Motor neuron (in vitro differentiated cells): ENCODE measurements around the gene PTGDR. TPM values are rescaled to one million over a fixed set of nuclear protein-coding genes. Genes with fewer than 3 reads are reported as not detected.

Experiments
- ATAC-seq, 8 experiments: fragments of 200-7000 bp; cut with Tn5 transposase; replicated peaks in 6 of 8; 2 replicates each; pipeline ENCODE4 v1.8.0; 2021; ENCODE audit warnings: mild to moderate bottlenecking in 8 of 8, moderate library complexity in 8 of 8
- H3K27ac ChIP-seq, 2 donors: fragments of 250-450 bp; sonication (Bioruptor Pico); 2 replicates each; pipeline ENCODE4 v1.9.0; 2021; ENCODE audit warnings: antibody characterized with exemption in 2 of 2, mild to moderate bottlenecking in 2 of 2, moderate library complexity in 1 of 2
- H3K4me1 ChIP-seq, 2 donors: fragments of 250-450 bp; sonication (Bioruptor Pico); replicated peaks in 1 of 2; 2 replicates each; pipeline ENCODE4 v1.6.1; 2021; ENCODE audit warnings: antibody characterized with exemption in 2 of 2, mild to moderate bottlenecking in 2 of 2, moderate library complexity in 1 of 2
- H3K4me3 ChIP-seq, 5 donors: fragments of 250-450 bp; sonication (Bioruptor Pico); 2 replicates each; pipeline ENCODE4 v1.9.0; 2021; ENCODE audit warnings: antibody characterized with exemption in 5 of 5, mild to moderate bottlenecking in 5 of 5, moderate library complexity in 4 of 5
- WGBS, 10 experiments: fragments of 450-650 bp; shearing (Covaris generic); methylation state at CpG; one replicate each; pipeline ENCODE4 v1.0.0; 2022; 5-methylcytosine and 5-hydroxymethylcytosine counted together
- in situ Hi-C, 9 experiments: fragments of 400-800 bp; cut with MboI; loops; one replicate each; pipeline ENCODE4 v1.15.0; 2021; ENCODE audit warnings: low sequenced_read_pairs in 9 of 9, low pct_unique_long_range_greater_than_20kb in 2 of 9; ENCODE audit not compliant: unreplicated experiment in 9 of 9
- total RNA-seq, 8 experiments: library from RNA; unstranded; fragments of 300-600 nt; gene quantifications; 2 replicates each; pipeline versions ENCODE4 v1.2.3 to v1.2.4, GENCODE V29; 2022

PTGDR gene
- total RNA-seq, 8 experiments from 2014 or later, result 0.04 to 0.21 TPM; not detected in 6

GRCh38 chr14:52303236-52303635 lies 35.7 kb downstream of the PTGDR start:
- Histone ChIP-seq H3K27ac (no peak overlapping the region), H3K4me3 (no peak overlapping the region), H3K4me1 (no peaks in the 10 kb centered on the region)
- in situ Hi-C loops, result loop anchor here in 1 of 9 experiments (25.0 kb wide), 1 partner anchor 384 kb away; the partner anchor contains the start of gene ERO1A
- ATAC-seq, result no peak
- WGBS, 10 experiments, result 50 to 100% (median 79%) methylated on average over 1 to 4 of the region's 4 CpGs

- Histone ChIP-seq H3K4me3 (no peak overlapping the region), H3K27ac (no peak overlapping the region), H3K4me1 (no peaks in the 10 kb centered on the region)
- no peak for ATAC-seq
- in situ Hi-C loops, result loop anchor here in 1 of 9 experiments (25.0 kb wide), 1 partner anchor 383 kb away; the partner anchor contains the start of gene ERO1A
- 0 to 100% (median 73%) methylated on average over 1 to 3 of the region's 4 CpGs; no CpG with 5 or more reads in 1 of the 10 experiments for WGBS, 10 experiments
Observed at GRCh38 chr14:52304248-52304904, 36.9 kb downstream of the PTGDR start.

GRCh38 chr14:52305014-52305413 lies 37.5 kb downstream of the PTGDR start:
- no peaks in the 10 kb centered on the region for H3K4me1 ChIP-seq
- no peak overlapping the region for H3K4me3 ChIP-seq
- in situ Hi-C loops, result loop anchor here in 1 of 9 experiments (25.0 kb wide), 1 partner anchor 382 kb away; the partner anchor contains the start of gene ERO1A
- no peak for ATAC-seq
- WGBS, 10 experiments, result 81 to 100% (median 96%) methylated on average over 1 to 5 of the region's 6 CpGs; no CpG with 5 or more reads in 2 of the 10 experiments
- no peak overlapping the region for H3K27ac ChIP-seq

- no peak for ATAC-seq
- H3K27ac ChIP-seq, result no peak overlapping the region
- no peaks in the 10 kb centered on the region for H3K4me1 ChIP-seq
- WGBS, 10 experiments, result 67 to 95% (median 92%) methylated on average over 3 to 4 of the region's 4 CpGs; no CpG with 5 or more reads in 1 of the 10 experiments
- H3K4me3 ChIP-seq, result no peak overlapping the region
- in situ Hi-C loops, result loop anchor here in 1 of 9 experiments (25.0 kb wide), 1 partner anchor 380 kb away; the partner anchor contains the start of gene ERO1A
Observed at GRCh38 chr14:52307376-52307775, 39.9 kb downstream of the PTGDR start.

- H3K4me1 ChIP-seq, result no peaks in the 10 kb centered on the region
- in situ Hi-C loops, result loop anchor here in 1 of 9 experiments (25.0 kb wide), 1 partner anchor 379 kb away; the partner anchor contains the start of gene ERO1A
- H3K27ac ChIP-seq, result no peak overlapping the region
- no peak for ATAC-seq
- WGBS, 10 experiments, result 0 to 93% (median 71%) methylated on average over 1 to 2 of the region's 2 CpGs; no CpG with 5 or more reads in 1 of the 10 experiments
- H3K4me3 ChIP-seq, result no peak overlapping the region
Observed at GRCh38 chr14:52307905-52308304, 40.4 kb downstream of the PTGDR start.

GRCh38 chr14:52310541-52310940 lies 43.0 kb downstream of the PTGDR start:
- WGBS, 10 experiments, result 0 to 100% (median 47%) methylated on average over 1 to 3 of the region's 3 CpGs; no CpG with 5 or more reads in 1 of the 10 experiments
- Histone ChIP-seq H3K4me3 (no peak overlapping the region), H3K27ac (no peak overlapping the region), H3K4me1 (no peaks in the 10 kb centered on the region)
- no peak for ATAC-seq
- in situ Hi-C loops, result loop anchor here in 1 of 9 experiments (25.0 kb wide), 1 partner anchor 377 kb away; the partner anchor contains the start of gene ERO1A

GRCh38 chr14:52312931-52313355 lies 45.4 kb downstream of the PTGDR start:
- WGBS, 10 experiments, result 50 to 94% (median 69%) methylated on average over 2 to 4 of the region's 5 CpGs; no CpG with 5 or more reads in 3 of the 10 experiments

GRCh38 chr14:52313462-52313861 lies 46.0 kb downstream of the PTGDR start:
- Histone ChIP-seq H3K27ac (no peak overlapping the region), H3K4me1 (no peaks in the 10 kb centered on the region), H3K4me3 (peak overlapping the region; percentile 31 to 37 (median 34))
- ATAC-seq, result no peak
- 0 to 70% (median 35%) methylated on average over 4 to 10 of the region's 10 CpGs; no CpG with 5 or more reads in 2 of the 10 experiments for WGBS, 10 experiments
- in situ Hi-C loops, result loop anchor here in 1 of 9 experiments (25.0 kb wide), 1 partner anchor 374 kb away; the partner anchor contains the start of gene ERO1A

More at GRCh38 chr14:52312931-52313355, 45.4 kb downstream of the PTGDR start:
- no peaks in the 10 kb centered on the region for H3K4me1 ChIP-seq
- ATAC-seq, result no peak
- H3K4me3 ChIP-seq, result no peak overlapping the region
- in situ Hi-C loops, result loop anchor here in 1 of 9 experiments (25.0 kb wide), 1 partner anchor 374 kb away; the partner anchor contains the start of gene ERO1A
- H3K27ac ChIP-seq, result no peak overlapping the region

- WGBS, 10 experiments, result 0 to 27% (median 0%) methylated on average over 2 to 22 of the region's 73 CpGs; no CpG with 5 or more reads in 6 of the 10 experiments
- Histone ChIP-seq H3K4me1 (no peaks in the 10 kb centered on the region), H3K27ac (no peak within 1 kb of the TSS), H3K4me3 (peak within 1 kb of the TSS; percentile 31 to 37 (median 34))
- in situ Hi-C loops, result loop anchor here in 1 of 9 experiments (25.0 kb wide), 1 partner anchor 373 kb away; the partner anchor contains the start of gene ERO1A
- peak; percentile 89 to 96 (median 92) for ATAC-seq
Observed at GRCh38 chr14:52313903-52314594, 46.6 kb downstream of the PTGDR start, which contains the start of gene PTGER2. TSS of gene PTGER2 (plus strand) at chr14:52314312. CDS start at chr14:52314549, 237 bp downstream.

- H3K4me3 ChIP-seq, result peak overlapping the region; percentile 31 to 37 (median 34)
- WGBS, 10 experiments, result 0 to 60% (median 5%) methylated on average over 1 to 19 of the region's 63 CpGs; no CpG with 5 or more reads in 4 of the 10 experiments
- no peak overlapping the region for H3K27ac ChIP-seq
- in situ Hi-C loops, result loop anchor here in 1 of 9 experiments (25.0 kb wide), 1 partner anchor 373 kb away; the partner anchor contains the start of gene ERO1A
- peak; percentile 27 to 66 (median 44) for ATAC-seq
- no peaks in the 10 kb centered on the region for H3K4me1 ChIP-seq
Observed at GRCh38 chr14:52314595-52315354, 47.3 kb downstream of the PTGDR start.

- H3K4me3 ChIP-seq, result peak overlapping the region in 3 of 5 donors; percentile 31 to 37 (median 34)
- WGBS, 10 experiments, result 3 to 80% (median 51%) methylated on average over 3 to 7 of the region's 11 CpGs; no CpG with 5 or more reads in 2 of the 10 experiments
- peak in 3 of 8 experiments; percentile 3 to 8 (median 4) for ATAC-seq
- no peaks in the 10 kb centered on the region for H3K4me1 ChIP-seq
- in situ Hi-C loops, result loop anchor here in 1 of 9 experiments (25.0 kb wide), 1 partner anchor 372 kb away; the partner anchor contains the start of gene ERO1A
- H3K27ac ChIP-seq, result no peak overlapping the region
Observed at GRCh38 chr14:52315355-52315718, 47.8 kb downstream of the PTGDR start.

- no peak overlapping the region for H3K27ac ChIP-seq
- in situ Hi-C loops, result loop anchor here in 1 of 9 experiments (25.0 kb wide), 1 partner anchor 369 kb away; the partner anchor contains the start of gene ERO1A
- no peak overlapping the region for H3K4me3 ChIP-seq
- no peaks in the 10 kb centered on the region for H3K4me1 ChIP-seq
- ATAC-seq, result no peak
- 0 to 93% (median 65%) methylated on average over 1 to 2 of the region's 2 CpGs; no CpG with 5 or more reads in 1 of the 10 experiments for WGBS, 10 experiments
Observed at GRCh38 chr14:52318062-52318461, 50.6 kb downstream of the PTGDR start.
